Measurements from ENCODE around the gene TMEM240.
"Not testable (repeated sequence)": the region's sequence is repeated elsewhere in the genome, so short reads cannot be mapped to it uniquely, and the experiment has no call there.

TMEM240 gene

GRCh38 chr1:1524750-1525383, 15.6 kb downstream of the TMEM240 start:
- DNase-seq (ENCODE audit: low read depth), result not testable (repeated sequence)

GRCh38 chr1:1523651-1524050, 16.8 kb downstream of the TMEM240 start:
- not testable (repeated sequence) for DNase-seq (ENCODE audit: low read depth)

- DNase-seq (ENCODE audit: low read depth), result not testable (repeated sequence)
These were observed 17.2 kb downstream of the TMEM240 start for GRCh38 chr1:1523226-1523625.

GRCh38 chr1:1522536-1522935, 17.9 kb downstream of the TMEM240 start:
- DNase-seq (ENCODE audit: low read depth), result not testable (repeated sequence)

GRCh38 chr1:1521331-1521730, 19.1 kb downstream of the TMEM240 start:
- DNase-seq (ENCODE audit: low read depth), result no peak

- DNase-seq (ENCODE audit: low read depth), result not testable (repeated sequence)
These were observed 20.5 kb downstream of the TMEM240 start for GRCh38 chr1:1519805-1520505.

GRCh38 chr1:1518621-1519007, 21.8 kb downstream of the TMEM240 start:
- not testable (repeated sequence) for DNase-seq (ENCODE audit: low read depth)

GRCh38 chr1:1517973-1518620, 22.3 kb downstream of the TMEM240 start:
- DNase-seq (ENCODE audit: low read depth), result no peak

- DNase-seq (ENCODE audit: low read depth), result not testable (repeated sequence)
These were observed 23.5 kb downstream of the TMEM240 start for GRCh38 chr1:1516923-1517322.

GRCh38 chr1:1514376-1514775, 26.0 kb downstream of the TMEM240 start:
- DNase-seq (ENCODE audit: low read depth), result not testable (repeated sequence)

GRCh38 chr1:1513675-1514074, 26.7 kb downstream of the TMEM240 start:
- not testable (repeated sequence) for DNase-seq (ENCODE audit: low read depth)

- peak; percentile 10 for DNase-seq (ENCODE audit: low read depth)
These were observed 28.0 kb downstream of the TMEM240 start for GRCh38 chr1:1512425-1512824.

- peak; percentile 94 for DNase-seq (ENCODE audit: low read depth)
These were observed 28.7 kb downstream of the TMEM240 start, which contains the start of gene ATAD3A for GRCh38 chr1:1511533-1512285. Gene ATAD3A (plus strand): TSS chr1:1512162. CDS start chr1:1512269, 107 bp downstream.

- DNase-seq (ENCODE audit: low read depth), result no peak
These were observed 29.4 kb downstream of the TMEM240 start for GRCh38 chr1:1510912-1511532.

- DNase-seq (ENCODE audit: low read depth), result not testable (repeated sequence)
These were observed 31.0 kb downstream of the TMEM240 start for GRCh38 chr1:1509465-1509850.

GRCh38 chr1:1508775-1509464, 31.5 kb downstream of the TMEM240 start:
- not testable (repeated sequence) for DNase-seq (ENCODE audit: low read depth)

- no peak for DNase-seq (ENCODE audit: low read depth)
These were observed 33.1 kb downstream of the TMEM240 start for GRCh38 chr1:1507305-1507704.

GRCh38 chr1:1505801-1506200, 34.6 kb downstream of the TMEM240 start:
- DNase-seq (ENCODE audit: low read depth), result not testable (repeated sequence)

- not testable (repeated sequence) for DNase-seq (ENCODE audit: low read depth)
These were observed 35.0 kb downstream of the TMEM240 start for GRCh38 chr1:1505366-1505798.

- peak; percentile 53 for DNase-seq (ENCODE audit: low read depth)
These were observed 35.6 kb downstream of the TMEM240 start for GRCh38 chr1:1504777-1505365.
